PFSK-1 (cell line): ENCODE results near the gene S100A5.

Experiments
- FOXP2 ChIP-seq: optimal IDR thresholded peaks from 2 replicates; pipeline ENCODE3; 2011; ENCODE audit warnings: borderline replicate concordance, control low read depth, inconsistent platforms; ENCODE audit not compliant: insufficient read depth; ENCODE audit errors: extremely low read length, extremely low read depth
- POLR2AphosphoS5 ChIP-seq: IDR thresholded peaks from 2 replicates; pipeline ENCODE4 v1.6.1; 2012; ENCODE audit warnings: low read depth, mild to moderate bottlenecking, control low read depth, low read length, moderate library complexity
- SIN3A ChIP-seq: IDR thresholded peaks from 2 replicates; pipeline ENCODE4 v1.6.1; 2012; ENCODE audit warnings: mild to moderate bottlenecking, low read length, moderate library complexity, borderline replicate concordance; ENCODE audit not compliant: insufficient read depth
- TAF1 ChIP-seq: IDR thresholded peaks from 2 replicates; pipeline ENCODE4 v1.6.1; 2012; ENCODE audit warnings: low read length, control low read depth, borderline replicate concordance; ENCODE audit not compliant: insufficient read depth
- TF ChIP-seq, protein P1 (sequence below), 2 experiments: IDR thresholded peaks; 2 replicates each; pipeline versions ENCODE4 v1.6.1 to v1.8.0; 2011 to 2012; ENCODE audit warnings: low read depth in 2 of 2, low read length in 2 of 2, control low read depth in 1 of 2, inconsistent platforms in 1 of 2, mild to moderate bottlenecking in 1 of 2, moderate library complexity in 1 of 2; ENCODE audit not compliant: insufficient read depth in 1 of 2

S100A5 gene

GRCh38 chr1:153505576-153505975, 35.2 kb downstream of the S100A5 start:
- TF ChIP-seq POLR2AphosphoS5 (no peak), SIN3A (no peak), TAF1 (no peak), FOXP2 (no peak)
- TF ChIP-seq, protein P1, sequence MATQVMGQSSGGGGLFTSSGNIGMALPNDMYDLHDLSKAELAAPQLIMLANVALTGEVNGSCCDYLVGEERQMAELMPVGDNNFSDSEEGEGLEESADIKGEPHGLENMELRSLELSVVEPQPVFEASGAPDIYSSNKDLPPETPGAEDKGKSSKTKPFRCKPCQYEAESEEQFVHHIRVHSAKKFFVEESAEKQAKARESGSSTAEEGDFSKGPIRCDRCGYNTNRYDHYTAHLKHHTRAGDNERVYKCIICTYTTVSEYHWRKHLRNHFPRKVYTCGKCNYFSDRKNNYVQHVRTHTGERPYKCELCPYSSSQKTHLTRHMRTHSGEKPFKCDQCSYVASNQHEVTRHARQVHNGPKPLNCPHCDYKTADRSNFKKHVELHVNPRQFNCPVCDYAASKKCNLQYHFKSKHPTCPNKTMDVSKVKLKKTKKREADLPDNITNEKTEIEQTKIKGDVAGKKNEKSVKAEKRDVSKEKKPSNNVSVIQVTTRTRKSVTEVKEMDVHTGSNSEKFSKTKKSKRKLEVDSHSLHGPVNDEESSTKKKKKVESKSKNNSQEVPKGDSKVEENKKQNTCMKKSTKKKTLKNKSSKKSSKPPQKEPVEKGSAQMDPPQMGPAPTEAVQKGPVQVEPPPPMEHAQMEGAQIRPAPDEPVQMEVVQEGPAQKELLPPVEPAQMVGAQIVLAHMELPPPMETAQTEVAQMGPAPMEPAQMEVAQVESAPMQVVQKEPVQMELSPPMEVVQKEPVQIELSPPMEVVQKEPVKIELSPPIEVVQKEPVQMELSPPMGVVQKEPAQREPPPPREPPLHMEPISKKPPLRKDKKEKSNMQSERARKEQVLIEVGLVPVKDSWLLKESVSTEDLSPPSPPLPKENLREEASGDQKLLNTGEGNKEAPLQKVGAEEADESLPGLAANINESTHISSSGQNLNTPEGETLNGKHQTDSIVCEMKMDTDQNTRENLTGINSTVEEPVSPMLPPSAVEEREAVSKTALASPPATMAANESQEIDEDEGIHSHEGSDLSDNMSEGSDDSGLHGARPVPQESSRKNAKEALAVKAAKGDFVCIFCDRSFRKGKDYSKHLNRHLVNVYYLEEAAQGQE (IDR thresholded peaks at IDR 0.05; ENCODE audit: insufficient read depth in 1 of 2, low read depth in 2 of 2, low read length in 2 of 2) = no peak

GRCh38 chr1:153503766-153504165, 37.0 kb downstream of the S100A5 start:
- TF ChIP-seq POLR2AphosphoS5 (no peak), SIN3A (no peak), TAF1 (no peak), FOXP2 (no peak)
- TF ChIP-seq, protein P1 (IDR thresholded peaks at IDR 0.05; ENCODE audit: insufficient read depth in 1 of 2, low read depth in 2 of 2, low read length in 2 of 2) = no peak

- TF ChIP-seq, protein P1 (IDR thresholded peaks at IDR 0.05; ENCODE audit: insufficient read depth in 1 of 2, low read depth in 2 of 2, low read length in 2 of 2) = no peak
- TF ChIP-seq POLR2AphosphoS5 (no peak), FOXP2 (no peak), SIN3A (no peak), TAF1 (no peak)
Measured at GRCh38 chr1:153498746-153499145, 42.0 kb downstream of the S100A5 start.

DNA sequence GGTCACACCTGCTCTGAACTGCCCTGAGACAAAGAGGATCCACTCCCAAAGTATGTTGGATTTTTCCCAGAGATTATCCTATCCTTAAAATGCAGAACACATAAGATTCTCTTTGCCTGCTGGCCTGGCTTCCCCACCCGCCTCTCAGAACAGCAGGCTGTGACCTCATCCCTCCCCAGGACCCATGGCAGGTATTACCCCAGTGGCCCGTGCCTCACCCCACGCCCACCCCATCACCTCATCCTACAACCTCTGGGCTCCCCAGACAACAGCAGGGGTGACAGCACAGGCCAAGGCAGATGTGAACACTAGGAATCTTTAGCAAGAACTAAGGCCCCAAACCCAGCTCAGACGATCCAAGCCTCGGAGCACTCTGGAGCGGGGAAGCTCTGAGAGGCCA, 45.2 kb downstream of the S100A5 start:
- TF ChIP-seq, protein P1 (IDR thresholded peaks at IDR 0.05; ENCODE audit: insufficient read depth in 1 of 2, low read depth in 2 of 2, low read length in 2 of 2) = no peak
- no peak for TF ChIP-seq FOXP2
- no peak for TF ChIP-seq POLR2AphosphoS5
- no peak for TF ChIP-seq SIN3A
- no peak for TF ChIP-seq TAF1
